H1 (cell line): Measurements from ENCODE around the gene KLHL9. TPM values are rescaled to one million over a fixed set of nuclear protein-coding genes. Genes with fewer than 3 reads are reported as not detected.

ENCODE experiments used
- CTCF ChIA-PET: fragments of 300-600 bp; sonication (Branson Sonifier 250); formaldehyde crosslinking; loops from one replicate; lab custom pipeline; 2021; ENCODE audit not compliant: partially characterized antibody; lab: Charles Lee
- POLR2A ChIA-PET: fragments of 300-600 bp; sonication (Branson Sonifier 250); formaldehyde crosslinking; loops from one replicate; lab custom pipeline; 2021; ENCODE audit warnings: inconsistent platforms; ENCODE audit not compliant: partially characterized antibody; lab: Charles Lee
- DNase-seq, 2 experiments: peaks; one replicate each; pipeline versions ENCODE4 v3.0.0 to v3.0.0-alpha.2; 2010 to 2022; ENCODE audit warnings: low spot score in 2 of 2, low read depth in 1 of 2, mixed read lengths in 1 of 2
- FAIRE-seq: peaks from 2 replicates; lab custom pipeline; 2011; peaks lifted over from hg19 to GRCh38; lab: Jason Lieb, UNC
- H2AFZ ChIP-seq: 2 replicates; pipeline ENCODE4 v1.8.1; 2012; ENCODE audit warnings: low read length, inconsistent platforms
- H2AK5ac ChIP-seq: 2 replicates; pipeline ENCODE4 v1.6.1; 2013; ENCODE audit warnings: low read depth, low read length
- H2BK120ac ChIP-seq: replicated peaks from 2 replicates; pipeline ENCODE3; 2013; ENCODE audit warnings: low read depth, low read length, inconsistent platforms
- H2BK12ac ChIP-seq: 2 replicates; pipeline ENCODE4 v1.6.1; 2013; ENCODE audit warnings: low read depth, low read length
- H2BK15ac ChIP-seq: 2 replicates; pipeline ENCODE4 v1.6.1; 2013; ENCODE audit warnings: low read length
- H2BK20ac ChIP-seq: 2 replicates; pipeline ENCODE4 v1.6.1; 2013; ENCODE audit warnings: low read length
- H2BK5ac ChIP-seq: 2 replicates; pipeline ENCODE4 v1.6.1; 2013; ENCODE audit warnings: low read depth, low read length
- H3K14ac ChIP-seq: 2 replicates; pipeline ENCODE4 v1.6.1; 2013; ENCODE audit warnings: inconsistent platforms; ENCODE audit not compliant: insufficient read length
- H3K18ac ChIP-seq: 2 replicates; pipeline ENCODE4 v1.6.1; 2013; ENCODE audit warnings: low read length; ENCODE audit errors: extremely low read depth
- H3K23ac ChIP-seq: 2 replicates; pipeline ENCODE4 v1.6.1; 2013; ENCODE audit warnings: inconsistent platforms; ENCODE audit not compliant: insufficient read length
- H3K23me2 ChIP-seq: 2 replicates; pipeline ENCODE4 v1.6.1; 2013; ENCODE audit warnings: low read depth, low read length
- H3K27ac ChIP-seq: 2 replicates; pipeline ENCODE4 v1.6.1; 2011; ENCODE audit warnings: low read depth, low read length, inconsistent platforms
- H3K27me3 ChIP-seq, 4 experiments: replicated peaks in 1 of 4; 1 replicate in 1 of 4; 2 replicates in 3 of 4; pipeline versions ENCODE4 v1.6.1 to v1.8.1; 2011 to 2013; ENCODE audit warnings: low read length in 3 of 4, mild to moderate bottlenecking in 3 of 4, inconsistent platforms in 2 of 4, mixed read lengths in 2 of 4, moderate library complexity in 1 of 4; ENCODE audit not compliant: control insufficient read depth in 3 of 4, insufficient read depth in 3 of 4; ENCODE audit errors: extremely low read depth in 1 of 4
- H3K36me3 ChIP-seq, 4 experiments: 2 replicates each; pipeline versions ENCODE4 v1.6.1 to v1.8.1; 2011 to 2013; ENCODE audit warnings: mild to moderate bottlenecking in 4 of 4, low read length in 3 of 4, moderate library complexity in 2 of 4, control low read depth in 1 of 4, inconsistent platforms in 1 of 4; ENCODE audit not compliant: insufficient read depth in 4 of 4, control insufficient read depth in 2 of 4
- H3K4ac ChIP-seq: replicated peaks from 2 replicates; pipeline ENCODE3; 2013; ENCODE audit warnings: low read length, low read depth, mixed read lengths, inconsistent platforms; ENCODE audit not compliant: insufficient read length
- H3K4me1 ChIP-seq, 4 experiments: replicated peaks in 1 of 4; 1 replicate in 1 of 4; 2 replicates in 3 of 4; pipeline versions ENCODE4 v1.6.1 to v1.8.1; 2011 to 2013; ENCODE audit warnings: low read length in 3 of 4, inconsistent platforms in 2 of 4, mixed read lengths in 1 of 4; ENCODE audit not compliant: insufficient read depth in 4 of 4, control insufficient read depth in 3 of 4
- H3K4me2 ChIP-seq, 2 experiments: 2 replicates each; pipeline versions ENCODE4 v1.6.1 to v1.8.1; 2011 to 2013; ENCODE audit warnings: low read depth in 2 of 2, low read length in 2 of 2, control low read depth in 1 of 2, inconsistent platforms in 1 of 2, mild to moderate bottlenecking in 1 of 2; ENCODE audit not compliant: insufficient read depth in 1 of 2
- H3K4me3 ChIP-seq, 4 experiments: fragments of 200-600, 300-600 bp in 1 of 4; sonication (generic), shearing (Covaris generic), sonication (Bioruptor Twin) in 1 of 4; 2 replicates each; pipeline versions ENCODE4 v1.5.1 to v1.8.1; 2011 to 2016; ENCODE audit warnings: low read length in 4 of 4, low read depth in 3 of 4, control low read depth in 2 of 4, inconsistent platforms in 2 of 4, mild to moderate bottlenecking in 2 of 4, mixed read lengths in 1 of 4, moderate library complexity in 1 of 4; ENCODE audit not compliant: insufficient read depth in 2 of 4; ENCODE audit errors: extremely low read depth in 1 of 4
- H3K56ac ChIP-seq: replicated peaks from 2 replicates; pipeline ENCODE3; 2013; ENCODE audit warnings: low read depth, mild to moderate bottlenecking, mixed read lengths, low read length, inconsistent platforms; ENCODE audit not compliant: insufficient read length
- H3K79me1 ChIP-seq: 2 replicates; pipeline ENCODE4 v1.6.1; 2013; ENCODE audit warnings: low read depth, low read length, control low read depth
- H3K79me2 ChIP-seq, 2 experiments: 2 replicates each; pipeline versions ENCODE4 v1.6.1 to v1.8.1; 2012 to 2013; ENCODE audit warnings: low read length in 2 of 2, mild to moderate bottlenecking in 2 of 2, inconsistent platforms in 1 of 2; ENCODE audit not compliant: insufficient read depth in 2 of 2, control insufficient read depth in 1 of 2
- H3K9ac ChIP-seq, 4 experiments: replicated peaks in 1 of 4; 1 replicate in 1 of 4; 2 replicates in 3 of 4; pipeline versions ENCODE4 v1.6.1 to v1.8.1; 2011 to 2013; ENCODE audit warnings: low read depth in 3 of 4, low read length in 3 of 4, control low read depth in 2 of 4, mild to moderate bottlenecking in 2 of 4, moderate library complexity in 2 of 4, inconsistent platforms in 1 of 4; ENCODE audit errors: extremely low read depth in 1 of 4
- H3K9me3 ChIP-seq, 2 experiments: 2 replicates each; pipeline versions ENCODE4 v1.6.1 to v1.8.1; 2012 to 2013; ENCODE audit warnings: mild to moderate bottlenecking in 2 of 2, moderate library complexity in 2 of 2, control low read depth in 1 of 2, inconsistent platforms in 1 of 2, low read depth in 1 of 2, low read length in 1 of 2, mixed read lengths in 1 of 2; ENCODE audit not compliant: insufficient read depth in 2 of 2
- H4K20me1 ChIP-seq, 2 experiments: replicated peaks in 1 of 2; 2 replicates each; pipeline versions ENCODE3 to v1.8.1; 2011 to 2013; ENCODE audit warnings: inconsistent platforms in 2 of 2, low read length in 2 of 2, mild to moderate bottlenecking in 1 of 2; ENCODE audit not compliant: insufficient read depth in 2 of 2, control insufficient read depth in 1 of 2
- H4K5ac ChIP-seq: 2 replicates; pipeline ENCODE4 v1.6.1; 2013; ENCODE audit warnings: low read length, low read depth, mixed read lengths, inconsistent platforms; ENCODE audit not compliant: insufficient read length
- H4K8ac ChIP-seq: 2 replicates; pipeline ENCODE4 v1.8.0; 2013; ENCODE audit warnings: mild to moderate bottlenecking, moderate library complexity, low read length, inconsistent platforms; ENCODE audit not compliant: insufficient read depth; ENCODE audit errors: extremely low read depth
- H4K91ac ChIP-seq: replicated peaks from 2 replicates; pipeline ENCODE3; 2013; ENCODE audit warnings: low read length, mixed read lengths, inconsistent platforms; ENCODE audit not compliant: insufficient read length
- ASH2L ChIP-seq: fragments of 200-600, 300-600 bp; sonication (generic); IDR thresholded peaks from one replicate; pipeline ENCODE4 v1.7.1; 2017; ENCODE audit warnings: low read length
- BCL11A ChIP-seq, 2 experiments: IDR thresholded peaks; one replicate each; pipeline ENCODE4 v1.6.1; 2011; ENCODE audit warnings: low read depth in 2 of 2, low read length in 2 of 2, mild to moderate bottlenecking in 2 of 2
- EGR1 ChIP-seq: IDR thresholded peaks from 2 replicates; pipeline ENCODE4 v1.6.1; 2011; ENCODE audit warnings: low read depth, low read length, borderline replicate concordance
- EZH2 ChIP-seq: fragments of 200-600 bp; sonication (generic); IDR thresholded peaks from 2 replicates; pipeline ENCODE4 v1.7.1; 2012; ENCODE audit warnings: low read depth, mild to moderate bottlenecking, moderate library complexity, low read length, inconsistent platforms; ENCODE audit not compliant: severe bottlenecking
- FOSL1 ChIP-seq: IDR thresholded peaks from 2 replicates; pipeline ENCODE4 v1.6.1; 2011; ENCODE audit warnings: mild to moderate bottlenecking, low read depth, low read length, moderate library complexity; ENCODE audit not compliant: insufficient read depth
- JUN ChIP-seq: IDR thresholded peaks from 2 replicates; pipeline ENCODE4 v1.6.1; 2011; ENCODE audit warnings: low read depth, mild to moderate bottlenecking, improper control_type of control experiment, low read length
- NANOG ChIP-seq: IDR thresholded peaks from 2 replicates; pipeline ENCODE4 v1.6.1; 2011; ENCODE audit warnings: low read length, low read depth, mild to moderate bottlenecking, inconsistent platforms; ENCODE audit not compliant: insufficient read depth, poor library complexity, severe bottlenecking
- RFX5 ChIP-seq: IDR thresholded peaks from 2 replicates; pipeline ENCODE4 v1.6.1; 2011; ENCODE audit warnings: low read depth, low read length, improper control_type of control experiment, borderline replicate concordance
- RXRA ChIP-seq: IDR thresholded peaks from 2 replicates; pipeline ENCODE4 v1.6.1; 2011; ENCODE audit warnings: low read depth, mild to moderate bottlenecking, low read length, moderate library complexity; ENCODE audit not compliant: insufficient read depth
- SIN3A ChIP-seq, 2 experiments: IDR thresholded peaks in 1 of 2; conservative IDR thresholded peaks in 1 of 2; 2 replicates each; pipeline ENCODE4 v1.6.1; 2011 to 2012; ENCODE audit warnings: low read length in 2 of 2, improper control_type of control experiment in 1 of 2, low read depth in 1 of 2, mild to moderate bottlenecking in 1 of 2
- SIX5 ChIP-seq: IDR thresholded peaks from 2 replicates; pipeline ENCODE4 v1.6.1; 2011; ENCODE audit warnings: mild to moderate bottlenecking, low read depth, low read length
- ZNF274 ChIP-seq: IDR thresholded peaks from 2 replicates; pipeline ENCODE4 v1.7.0; 2012; ENCODE audit warnings: low read length, borderline replicate concordance; ENCODE audit errors: extremely low read depth
- WGBS, 2 experiments: shearing (Covaris generic) in 1 of 2; methylation state at CpG; one replicate each; pipeline versions ENCODE4 v1.1.6 to v1.1.7; 2013 to 2015; ENCODE audit warnings: low lambda C conversion rate in 2 of 2, mixed read lengths in 2 of 2, inconsistent platforms in 1 of 2, low coverage in 1 of 2, missing lambda C conversion rate in 1 of 2; ENCODE audit not compliant: insufficient replicate concordance in 2 of 2, insufficient coverage in 1 of 2, insufficient read length in 1 of 2; ENCODE audit errors: extremely low coverage in 1 of 2, missing lambda C conversion rate in 1 of 2; 5-methylcytosine and 5-hydroxymethylcytosine counted together
- polyA plus RNA-seq, 7 experiments: library from polyadenylated mRNA; depleted of rRNA in 3 of 7; stranded (reverse) in 5 of 7; unstranded in 2 of 7; fragments of >200 nt in 5 of 7; fragments of 200-250 nt in 2 of 7; gene quantifications; 1 replicate in 5 of 7; 2 replicates in 1 of 7; 4 replicates in 1 of 7; pipeline versions ENCODE4 v1.2.1 to v1.2.3, GENCODE V29; 2011 to 2013; ENCODE audit warnings: missing spikeins in 2 of 7, mixed read lengths in 2 of 7
- total RNA-seq: library from RNA; stranded (reverse); fragmentation: NEBNext Ultra II Directional; extraction: Animal tissue kit (Norgen Biotek cat#: 25700); gene quantifications from 2 replicates; pipeline ENCODE4 v1.2.1, GENCODE V29; 2021

KLHL9 gene
- total and polyA plus RNA-seq, 2 of the 8 experiments (the other 6 are each of a cell fraction or from before 2014, with no cell fraction given): 4.9 to 15.7 TPM

DNA sequence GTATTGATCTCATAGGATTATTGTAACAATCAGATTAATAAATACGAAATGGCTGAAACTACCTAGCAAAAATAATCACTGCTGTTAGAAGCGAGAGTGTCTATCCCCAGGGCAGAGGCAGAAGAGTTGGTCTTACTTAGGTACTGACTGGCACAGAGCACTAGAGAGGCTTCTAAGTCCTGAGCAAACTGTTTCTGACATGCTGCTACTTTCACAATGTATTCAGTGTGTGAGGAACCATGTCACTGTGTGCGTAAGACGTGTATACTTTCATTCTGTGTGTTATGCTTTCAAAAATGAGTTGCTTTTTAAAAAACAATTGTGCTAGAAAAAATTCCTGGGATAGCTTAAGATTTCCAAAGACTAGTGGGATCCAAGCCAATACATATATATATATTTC, 5.5 kb upstream of the KLHL9 start:
- no peaks in the 10 kb centered on the region for H4K20me1 ChIP-seq
- ChIA-PET POLR2A (no interaction called here), CTCF (interaction anchor here (0.7 to 3.1 kb wide), 7 partner anchors 15 to 62 kb away, joined by 3 to 13 read pairs (median 5); no protein-coding TSS in a partner anchor)
- H3K18ac ChIP-seq: no peak overlapping the region
- no peaks in the 10 kb centered on the region for H3K4me1 ChIP-seq
- no peak overlapping the region for H3K14ac ChIP-seq
- DNase-seq: no peak
- no peak overlapping the region for H4K8ac ChIP-seq
- no peak overlapping the region for H3K4me3 ChIP-seq
- no peaks in the 10 kb centered on the region for H3K79me2 ChIP-seq
- H2BK12ac ChIP-seq: no peak overlapping the region
- WGBS, 2 experiments: 89% methylated on average over 4 of the region's 4 CpGs; no CpG with 5 or more reads in 1 of the 2 experiments
- no peak overlapping the region for H4K5ac ChIP-seq
- no peak for FAIRE-seq
- no peaks in the 10 kb centered on the region for H3K79me1 ChIP-seq
- H3K27me3 ChIP-seq: no peaks in the 10 kb centered on the region
- no peak overlapping the region for H3K27ac ChIP-seq
- H3K23me2 ChIP-seq: no peaks in the 10 kb centered on the region
- H2BK120ac ChIP-seq: no peak overlapping the region
- TF ChIP-seq ZNF274: no peak
- TF ChIP-seq NANOG: no peak
- TF ChIP-seq SIN3A (conservative IDR thresholded peaks at IDR 0.05 in 1 of 2, IDR thresholded peaks at IDR 0.05 in 1 of 2; ENCODE audit: low read depth in 1 of 2, low read length in 2 of 2): no peak
- TF ChIP-seq RFX5: no peak
- no peak for TF ChIP-seq SIX5
- TF ChIP-seq FOSL1: no peak
- TF ChIP-seq RXRA: no peak
- TF ChIP-seq JUN: no peak
- no peak for TF ChIP-seq EZH2
- no peak for TF ChIP-seq ASH2L
- no peak for TF ChIP-seq BCL11A (IDR thresholded peaks at IDR 0.05; ENCODE audit: low read depth in 2 of 2, low read length in 2 of 2)
- TF ChIP-seq EGR1: no peak
- H2BK5ac ChIP-seq: no peak overlapping the region
- H3K56ac ChIP-seq: no peak overlapping the region
- H3K9me3 ChIP-seq: no peaks in the 10 kb centered on the region
- no peaks in the 10 kb centered on the region for H3K36me3 ChIP-seq
- no peak overlapping the region for H3K23ac ChIP-seq
- H2BK20ac ChIP-seq: no peak overlapping the region
- no peak overlapping the region for H2AK5ac ChIP-seq
- H3K9ac ChIP-seq: no peak overlapping the region
- no peak overlapping the region for H2BK15ac ChIP-seq
- no peak overlapping the region for H2AFZ ChIP-seq
- H4K91ac ChIP-seq: no peak overlapping the region
- no peak overlapping the region for H3K4ac ChIP-seq
- H3K4me2 ChIP-seq: no peak overlapping the region
